Measurements from ENCODE around the gene NFYC.

The NFYC gene

GRCh38 chr1:40798366-40799281 is 107.1 kb downstream of the NFYC start:
- no peak for DNase-seq (ENCODE audit: low read depth in 2 of 2)

DNA sequence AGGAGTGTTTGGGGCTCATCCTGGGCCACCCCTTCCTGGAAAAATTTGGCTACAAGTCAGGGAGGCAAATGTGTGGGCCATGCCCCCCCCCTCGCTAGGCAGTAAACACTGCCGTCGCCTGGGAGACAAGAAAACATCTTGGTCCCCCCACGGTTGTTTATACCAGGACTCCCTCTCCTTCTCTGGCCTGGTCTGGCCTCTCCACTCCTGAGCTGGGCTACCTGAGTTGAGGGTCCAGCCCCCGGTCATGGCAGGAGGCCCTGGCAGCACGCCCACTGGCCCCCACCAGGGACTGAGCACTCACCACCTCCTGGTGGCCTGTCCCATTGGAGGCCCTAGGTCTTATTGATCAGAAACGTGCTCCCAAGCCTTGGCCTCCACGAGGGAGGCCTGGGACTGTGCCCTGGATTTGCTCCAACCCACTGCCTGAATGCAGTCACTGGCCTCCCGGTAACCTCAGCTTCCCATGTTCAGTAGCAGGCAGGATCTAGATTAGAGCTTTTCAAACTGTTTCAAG is 107.9 kb downstream of the NFYC start:
- DNase-seq (ENCODE audit: low read depth in 2 of 2) = no peak

- DNase-seq (ENCODE audit: low read depth in 2 of 2) = no peak
These were observed 110.2 kb downstream of the NFYC start for GRCh38 chr1:40801742-40802077.

DNA sequence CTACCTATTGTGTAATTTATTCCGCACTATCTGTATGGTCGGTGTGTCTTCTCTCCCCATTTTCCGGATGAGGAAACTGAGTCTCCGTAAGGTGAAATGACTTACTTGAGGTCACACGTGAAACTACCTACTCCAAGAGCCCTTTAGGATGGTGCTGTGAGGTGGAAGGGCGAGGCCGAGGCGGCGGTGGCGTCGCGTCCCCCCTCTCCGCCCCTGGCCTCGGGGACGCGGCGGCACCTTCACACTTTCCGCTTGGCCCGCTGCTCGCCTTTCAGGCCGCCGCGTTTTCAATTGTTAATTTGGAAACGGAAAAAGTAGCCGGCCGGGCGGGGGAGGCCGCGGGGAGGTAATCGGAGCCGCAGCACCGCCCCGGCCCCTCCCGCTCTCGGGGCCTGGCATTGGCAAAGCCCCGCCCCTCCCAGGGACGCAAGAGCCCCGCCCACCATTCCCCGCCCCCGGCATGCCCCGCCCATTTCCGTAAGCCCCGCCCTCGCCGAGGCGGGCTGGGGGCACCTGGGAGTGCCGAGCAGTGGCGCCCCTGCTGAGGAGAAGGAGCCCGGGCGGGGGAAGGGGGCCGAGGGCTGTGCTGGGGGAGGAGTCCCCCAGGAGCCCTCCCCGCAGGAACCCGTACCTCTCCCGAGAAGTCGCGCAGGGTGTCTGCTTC is 110.7 kb downstream of the NFYC start:
- DNase-seq (ENCODE audit: low read depth in 2 of 2) = peak; percentile 71 to 74

DNA sequence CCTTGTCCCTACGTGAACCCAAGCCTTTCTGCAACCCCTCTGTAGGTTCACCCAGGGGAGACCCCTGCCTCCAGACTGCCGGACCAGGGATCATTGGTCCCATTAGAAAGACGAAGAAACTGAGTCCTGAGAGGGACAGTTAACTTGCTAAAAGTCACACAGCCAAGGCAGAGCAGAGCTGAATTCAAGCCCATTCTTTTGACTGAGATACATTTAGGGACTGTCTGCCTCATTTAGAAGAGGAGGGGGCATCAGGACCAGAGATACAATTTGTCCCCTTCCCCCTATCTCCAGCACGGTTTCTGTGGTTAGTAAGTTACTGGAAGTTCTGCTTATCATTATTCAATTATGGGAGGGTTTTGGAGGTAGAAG is 111.2 kb downstream of the NFYC start:
- DNase-seq (ENCODE audit: low read depth in 2 of 2) = no peak

GRCh38 chr1:40803447-40803846 is 111.9 kb downstream of the NFYC start:
- no peak for DNase-seq (ENCODE audit: low read depth in 2 of 2)

GRCh38 chr1:40803902-40804301 is 112.4 kb downstream of the NFYC start:
- no peak for DNase-seq (ENCODE audit: low read depth in 2 of 2)

DNA sequence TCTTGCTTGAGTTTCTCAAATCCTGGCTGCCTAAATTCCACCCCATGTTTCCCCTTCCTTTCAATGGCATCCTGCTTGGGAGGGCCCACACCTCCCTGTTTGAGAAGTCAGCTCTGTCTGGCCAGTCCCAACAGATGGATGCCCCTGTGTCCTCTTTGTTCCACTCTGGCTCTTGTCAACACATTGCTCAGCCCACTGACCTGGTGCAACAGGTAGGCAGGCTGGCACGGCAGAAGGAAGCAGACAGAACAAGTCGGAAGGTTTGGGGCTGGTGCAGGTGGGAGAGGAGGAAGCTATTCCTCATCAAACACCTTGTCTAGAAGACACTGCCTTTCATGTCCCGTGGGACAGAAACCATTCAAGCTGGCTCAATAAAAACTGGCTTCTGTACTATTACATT is 114.7 kb downstream of the NFYC start:
- no peak for DNase-seq (ENCODE audit: low read depth in 2 of 2)

- no peak for DNase-seq (ENCODE audit: low read depth in 2 of 2)
These were observed 115.5 kb downstream of the NFYC start for GRCh38 chr1:40806731-40807695.

GRCh38 chr1:40808002-40808401 is 116.5 kb downstream of the NFYC start:
- no peak for DNase-seq (ENCODE audit: low read depth in 2 of 2)

DNA sequence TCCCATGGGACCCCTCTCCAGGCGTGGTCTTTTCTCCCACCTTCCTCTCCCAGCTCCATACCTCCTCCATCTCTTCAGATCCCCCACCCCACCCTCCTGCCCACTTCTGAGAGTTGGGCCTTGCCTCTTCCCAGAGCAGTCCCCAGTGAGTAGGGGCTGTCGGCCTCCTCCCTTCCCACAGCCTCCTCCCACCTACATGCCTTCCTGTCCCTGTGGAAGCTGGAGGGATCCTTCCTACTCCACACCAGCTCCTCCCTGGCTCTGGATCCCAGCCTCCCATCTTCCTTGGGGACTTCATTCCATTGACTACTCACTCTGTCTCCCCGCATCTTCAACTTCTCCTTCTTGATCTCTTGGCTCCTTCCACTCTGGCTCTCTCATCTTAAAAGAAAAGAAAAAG is 116.9 kb downstream of the NFYC start:
- DNase-seq (ENCODE audit: low read depth in 2 of 2) = no peak

DNA sequence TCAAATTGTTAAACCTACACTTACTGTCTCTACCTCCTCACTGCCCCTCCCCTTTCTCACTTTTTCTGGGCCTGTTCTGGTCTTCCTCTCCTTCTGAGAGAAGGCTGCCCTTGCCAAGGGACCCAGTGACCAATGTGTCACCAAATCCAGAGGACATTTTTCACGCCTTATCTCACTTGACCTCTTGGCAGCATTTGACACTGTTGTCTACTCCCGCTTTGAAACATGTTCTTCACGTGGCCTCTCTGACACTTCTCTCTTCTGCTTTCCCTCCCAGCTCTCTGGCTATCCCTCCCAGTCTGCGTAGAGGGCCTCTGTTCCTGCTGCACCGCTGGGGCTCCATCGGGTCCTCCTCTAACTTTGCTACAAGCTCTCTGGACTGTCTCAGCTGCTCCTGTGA is 117.4 kb downstream of the NFYC start:
- DNase-seq (ENCODE audit: low read depth in 2 of 2) = no peak

- no peak for DNase-seq (ENCODE audit: low read depth in 2 of 2)
These were observed 119.4 kb downstream of the NFYC start for GRCh38 chr1:40810927-40811326.

DNA sequence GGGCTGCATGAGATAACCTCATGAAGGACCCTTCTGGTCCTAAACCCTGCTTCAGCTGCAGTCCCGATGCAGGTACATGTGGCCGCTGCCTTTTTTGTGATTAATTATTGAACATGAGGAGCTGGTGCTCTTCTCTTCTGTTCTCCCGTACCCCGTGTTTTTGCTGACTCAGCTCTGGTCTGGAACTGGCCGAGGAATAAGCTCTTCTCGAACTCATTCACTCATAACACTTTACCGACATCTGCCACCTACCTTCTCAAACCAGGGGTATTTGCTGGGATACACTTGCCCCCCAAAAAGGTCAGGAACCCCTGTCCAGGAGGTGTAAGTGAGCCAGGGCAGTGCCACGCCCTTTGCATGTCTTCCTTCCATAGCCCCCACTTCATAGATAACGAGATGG is 123.9 kb downstream of the NFYC start:
- DNase-seq (ENCODE audit: low read depth in 2 of 2) = no peak

DNA sequence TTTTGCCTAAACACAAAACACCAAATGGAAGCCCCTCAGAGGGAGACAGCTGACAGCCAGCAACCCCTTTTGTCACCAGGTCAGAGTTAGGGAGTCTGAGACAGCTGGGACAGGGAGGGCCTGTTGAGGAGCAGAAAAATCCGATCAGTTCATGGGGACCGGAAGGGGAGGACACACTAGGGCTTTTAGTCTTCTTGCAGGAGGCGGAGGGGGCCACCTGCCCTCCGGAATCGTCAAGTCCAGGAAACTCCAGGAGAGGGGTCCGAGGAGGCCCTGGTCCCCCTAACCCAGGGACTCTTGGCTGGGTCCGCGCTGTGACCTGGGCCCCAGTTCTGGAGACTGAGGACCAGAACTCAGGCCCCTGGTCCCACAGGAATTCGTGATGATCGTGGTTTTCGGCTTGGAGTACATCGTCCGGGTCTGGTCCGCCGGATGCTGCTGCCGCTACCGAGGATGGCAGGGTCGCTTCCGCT is 126.3 kb downstream of the NFYC start:
- DNase-seq (ENCODE audit: low read depth in 2 of 2) = no peak

- peak; percentile 75 to 83 for DNase-seq (ENCODE audit: low read depth in 2 of 2)
These were observed 126.9 kb downstream of the NFYC start for GRCh38 chr1:40818264-40818961.

GRCh38 chr1:40819101-40819500 is 127.6 kb downstream of the NFYC start:
- DNase-seq (ENCODE audit: low read depth in 2 of 2) = no peak

GRCh38 chr1:40820251-40820797 is 128.8 kb downstream of the NFYC start:
- no peak for DNase-seq (ENCODE audit: low read depth in 2 of 2)

Measured in activated CD4-positive, alpha-beta T cell treated with anti-CD3 and anti-CD28 coated beads for 24 hours (primary cell).